SU-DHL-6 (cell line): Measurements from ENCODE around the gene BRS3.

ENCODE experiments used
- H2AFZ ChIP-seq: fragments of 200-600 bp; sonication (generic); 2 replicates; pipeline ENCODE4 v1.6.1; 2014; ENCODE audit warnings: low read depth, mild to moderate bottlenecking, moderate library complexity, mixed read lengths, antibody characterized with exemption, low read length; ENCODE audit not compliant: severe bottlenecking
- H3F3A ChIP-seq: fragments of 200-600 bp; shearing (Covaris generic); 2 replicates; pipeline ENCODE4 v1.6.0; 2016; ENCODE audit warnings: antibody characterized with exemption, mild to moderate bottlenecking; ENCODE audit not compliant: insufficient read depth
- H3K27ac ChIP-seq: fragments of 200-600 bp; sonication (generic); 2 replicates; pipeline ENCODE4 v1.5.1; 2016; ENCODE audit warnings: low read depth, mild to moderate bottlenecking, low read length, moderate library complexity, mixed read lengths
- H3K27me3 ChIP-seq: fragments of 200-600 bp; sonication (generic), shearing (Covaris generic); 2 replicates; pipeline ENCODE4 v1.6.0; 2014; ENCODE audit warnings: mild to moderate bottlenecking, low read length
- H3K36me3 ChIP-seq: fragments of 200-600 bp; sonication (generic); 2 replicates; pipeline ENCODE4 v1.6.1; 2014; ENCODE audit warnings: mild to moderate bottlenecking, low read length, mixed read lengths
- H3K4me2 ChIP-seq: fragments of 300-600, 200-600 bp; shearing (Covaris generic), sonication (generic); 2 replicates; pipeline ENCODE4 v1.6.0; 2014; ENCODE audit warnings: low read length, low read depth, mild to moderate bottlenecking; ENCODE audit not compliant: poor library complexity, severe bottlenecking
- H3K4me3 ChIP-seq: fragments of 200-600 bp; sonication (generic); 2 replicates; pipeline ENCODE4 v1.5.1; 2014; ENCODE audit warnings: antibody characterized with exemption, low read length, mild to moderate bottlenecking, mixed read lengths; ENCODE audit not compliant: insufficient read depth, poor library complexity, severe bottlenecking
- H3K79me2 ChIP-seq: fragments of 200-600 bp; sonication (generic); 2 replicates; pipeline ENCODE4 v1.6.1; 2014; ENCODE audit warnings: mild to moderate bottlenecking, low read length, moderate library complexity; ENCODE audit not compliant: insufficient read depth
- H3K9ac ChIP-seq: fragments of 200-600 bp; sonication (generic); 2 replicates; pipeline ENCODE4 v1.7.0; 2014; ENCODE audit warnings: mild to moderate bottlenecking, low read length
- H3K9me2 ChIP-seq: fragments of 200-600 bp; sonication (generic); replicated peaks from 2 replicates; pipeline ENCODE4 v1.6.1; 2014; ENCODE audit warnings: low read length; ENCODE audit not compliant: insufficient read depth
- H3K9me3 ChIP-seq: fragments of 200-600 bp; sonication (generic); 2 replicates; pipeline ENCODE4 v1.6.1; 2014; ENCODE audit warnings: low read length, mixed read lengths; ENCODE audit not compliant: insufficient read depth
- H4K20me1 ChIP-seq: fragments of 200-600 bp; sonication (generic); 2 replicates; pipeline ENCODE4 v1.6.1; 2014; ENCODE audit warnings: low read depth, mild to moderate bottlenecking, antibody characterized with exemption, low read length, moderate library complexity, mixed read lengths
- EZH2phosphoT487 ChIP-seq: fragments of 200-600 bp; sonication (generic), shearing (Covaris generic); conservative IDR thresholded peaks from 2 replicates; pipeline ENCODE4 v1.6.1; 2018; ENCODE audit warnings: mild to moderate bottlenecking, antibody characterized with exemption, low read length, moderate library complexity, mixed read lengths
- TF ChIP-seq, protein P1 (sequence below): fragments of 200-600 bp; sonication (generic); IDR thresholded peaks from one replicate; pipeline ENCODE4 v1.5.1; 2017; ENCODE audit warnings: antibody characterized with exemption, mild to moderate bottlenecking, low read length, moderate library complexity; ENCODE audit not compliant: insufficient read depth, poor library complexity, severe bottlenecking

Gene BRS3

DNA sequence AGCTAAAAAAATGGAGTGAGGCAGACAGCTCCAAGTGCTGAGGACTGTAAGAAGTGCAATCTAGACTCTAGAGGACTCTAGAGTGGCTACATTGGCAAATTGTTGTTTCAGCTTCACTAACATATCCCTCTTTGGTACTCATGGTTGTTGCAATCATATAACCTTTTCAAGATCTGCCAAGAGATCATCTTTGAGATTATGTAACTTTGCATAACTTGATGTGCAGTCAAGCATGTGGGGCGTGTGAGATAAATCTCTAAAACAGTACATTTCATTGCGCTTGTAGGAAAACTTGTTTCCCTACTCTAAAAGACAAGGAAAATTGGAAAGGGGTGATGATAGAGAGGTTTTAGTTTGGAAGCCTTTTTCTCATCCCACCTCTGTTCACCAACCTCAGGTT lies 11.2 kb upstream of the BRS3 start:
- no peak overlapping the region for H3K27ac ChIP-seq
- no peaks in the 10 kb centered on the region for H4K20me1 ChIP-seq
- no peak overlapping the region for H3K4me3 ChIP-seq
- H3K9me2 ChIP-seq, result no peaks in the 10 kb centered on the region
- TF ChIP-seq, protein P1, sequence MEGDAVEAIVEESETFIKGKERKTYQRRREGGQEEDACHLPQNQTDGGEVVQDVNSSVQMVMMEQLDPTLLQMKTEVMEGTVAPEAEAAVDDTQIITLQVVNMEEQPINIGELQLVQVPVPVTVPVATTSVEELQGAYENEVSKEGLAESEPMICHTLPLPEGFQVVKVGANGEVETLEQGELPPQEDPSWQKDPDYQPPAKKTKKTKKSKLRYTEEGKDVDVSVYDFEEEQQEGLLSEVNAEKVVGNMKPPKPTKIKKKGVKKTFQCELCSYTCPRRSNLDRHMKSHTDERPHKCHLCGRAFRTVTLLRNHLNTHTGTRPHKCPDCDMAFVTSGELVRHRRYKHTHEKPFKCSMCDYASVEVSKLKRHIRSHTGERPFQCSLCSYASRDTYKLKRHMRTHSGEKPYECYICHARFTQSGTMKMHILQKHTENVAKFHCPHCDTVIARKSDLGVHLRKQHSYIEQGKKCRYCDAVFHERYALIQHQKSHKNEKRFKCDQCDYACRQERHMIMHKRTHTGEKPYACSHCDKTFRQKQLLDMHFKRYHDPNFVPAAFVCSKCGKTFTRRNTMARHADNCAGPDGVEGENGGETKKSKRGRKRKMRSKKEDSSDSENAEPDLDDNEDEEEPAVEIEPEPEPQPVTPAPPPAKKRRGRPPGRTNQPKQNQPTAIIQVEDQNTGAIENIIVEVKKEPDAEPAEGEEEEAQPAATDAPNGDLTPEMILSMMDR, result no peak
- TF ChIP-seq EZH2phosphoT487, result no peak
- H3K79me2 ChIP-seq, result no peaks in the 10 kb centered on the region
- H3K9ac ChIP-seq, result no peak overlapping the region
- no peaks in the 10 kb centered on the region for H3K27me3 ChIP-seq
- no peaks in the 10 kb centered on the region for H3K9me3 ChIP-seq
- no peak overlapping the region for H3K4me2 ChIP-seq
- no peaks in the 10 kb centered on the region for H3K36me3 ChIP-seq
- H3F3A ChIP-seq, result no peaks in the 10 kb centered on the region
- no peak overlapping the region for H2AFZ ChIP-seq

DNA sequence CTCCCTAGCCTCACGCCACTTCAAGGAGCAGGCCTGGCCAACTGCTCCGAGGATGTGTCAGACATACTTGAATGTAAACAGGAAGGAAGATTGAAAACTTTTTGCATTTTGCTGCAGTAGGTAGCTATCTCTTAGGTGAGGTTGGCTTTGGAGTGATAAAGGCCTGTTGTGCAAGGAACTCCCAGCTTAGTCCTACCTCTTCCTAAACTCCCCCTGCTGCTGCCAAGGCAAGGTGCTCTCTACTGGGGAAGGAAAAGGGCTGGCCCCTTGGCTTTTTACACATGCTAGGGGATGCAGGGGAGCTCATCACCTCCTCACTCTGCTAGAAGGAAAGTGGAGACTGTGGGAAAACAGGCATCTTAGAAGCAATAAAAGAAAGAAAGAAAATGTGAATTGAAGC lies 10.7 kb upstream of the BRS3 start:
- H3K4me3 ChIP-seq, result no peak overlapping the region
- no peak overlapping the region for H3K27ac ChIP-seq
- no peak overlapping the region for H2AFZ ChIP-seq
- H3K9me2 ChIP-seq, result no peaks in the 10 kb centered on the region
- H3K4me2 ChIP-seq, result no peak overlapping the region
- H3K36me3 ChIP-seq, result no peaks in the 10 kb centered on the region
- no peaks in the 10 kb centered on the region for H4K20me1 ChIP-seq
- H3K9me3 ChIP-seq, result no peaks in the 10 kb centered on the region
- no peak for TF ChIP-seq EZH2phosphoT487
- TF ChIP-seq, protein P1, result no peak
- no peaks in the 10 kb centered on the region for H3K27me3 ChIP-seq
- no peaks in the 10 kb centered on the region for H3K79me2 ChIP-seq
- H3K9ac ChIP-seq, result no peak overlapping the region
- no peaks in the 10 kb centered on the region for H3F3A ChIP-seq

DNA sequence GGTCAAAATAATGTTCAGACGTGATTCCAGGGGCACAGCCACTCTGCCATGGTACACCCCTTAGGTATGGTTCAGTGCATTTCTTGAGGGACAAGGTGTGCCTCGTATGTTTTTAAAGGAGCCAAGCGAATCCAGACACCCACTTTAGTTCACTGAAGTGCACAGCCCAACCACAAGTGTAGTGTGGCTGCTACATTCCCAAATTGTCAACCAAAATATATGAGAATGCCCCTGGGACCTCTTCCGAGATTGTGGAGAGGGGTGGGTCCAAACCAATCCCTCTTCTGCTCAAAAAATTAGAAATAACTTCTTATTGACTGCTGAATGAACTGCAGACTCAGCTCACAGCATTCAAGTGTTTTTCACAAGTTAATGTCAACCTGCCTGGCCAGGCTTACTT lies 7.4 kb upstream of the BRS3 start:
- Histone ChIP-seq H3K4me3 (no peak overlapping the region), H3K9ac (no peak overlapping the region), H4K20me1 (no peaks in the 10 kb centered on the region), H3K9me2 (no peaks in the 10 kb centered on the region), H3K27me3 (no peaks in the 10 kb centered on the region), H3K27ac (no peak overlapping the region), H2AFZ (no peak overlapping the region), H3K79me2 (no peaks in the 10 kb centered on the region), H3F3A (no peaks in the 10 kb centered on the region), H3K36me3 (no peaks in the 10 kb centered on the region), H3K9me3 (no peaks in the 10 kb centered on the region), H3K4me2 (no peak overlapping the region)
- TF ChIP-seq EZH2phosphoT487, result no peak
- TF ChIP-seq, protein P1, result no peak
